Panc1 (cell line): ENCODE results near the gene HOXB2.

Experiments
- CTCF ChIP-seq: fragments of 450-650 bp; IDR thresholded peaks from 2 replicates; pipeline ENCODE4 v1.5.1; 2017; ENCODE audit warnings: mild to moderate bottlenecking
- POLR2AphosphoS5 ChIP-seq: IDR thresholded peaks from 2 replicates; pipeline ENCODE4 v1.6.1; 2012; ENCODE audit warnings: mild to moderate bottlenecking, low read depth, low read length, moderate library complexity
- REST ChIP-seq, 2 experiments: IDR thresholded peaks; 2 replicates each; pipeline ENCODE4 v1.6.1; 2011 to 2012; ENCODE audit warnings: low read depth in 2 of 2, control low read depth in 1 of 2, low read length in 1 of 2, mild to moderate bottlenecking in 1 of 2, moderate library complexity in 1 of 2; ENCODE audit not compliant: insufficient read depth in 1 of 2
- SIN3A ChIP-seq: IDR thresholded peaks from 2 replicates; pipeline ENCODE4 v1.6.1; 2012; ENCODE audit warnings: low read depth, mild to moderate bottlenecking, low read length, moderate library complexity, borderline replicate concordance; ENCODE audit not compliant: insufficient read depth
- TCF7L2 ChIP-seq: IDR thresholded peaks from 2 replicates; pipeline ENCODE4 v1.6.1; 2011; ENCODE audit warnings: mild to moderate bottlenecking, low read depth, low read length, inconsistent platforms

DNA sequence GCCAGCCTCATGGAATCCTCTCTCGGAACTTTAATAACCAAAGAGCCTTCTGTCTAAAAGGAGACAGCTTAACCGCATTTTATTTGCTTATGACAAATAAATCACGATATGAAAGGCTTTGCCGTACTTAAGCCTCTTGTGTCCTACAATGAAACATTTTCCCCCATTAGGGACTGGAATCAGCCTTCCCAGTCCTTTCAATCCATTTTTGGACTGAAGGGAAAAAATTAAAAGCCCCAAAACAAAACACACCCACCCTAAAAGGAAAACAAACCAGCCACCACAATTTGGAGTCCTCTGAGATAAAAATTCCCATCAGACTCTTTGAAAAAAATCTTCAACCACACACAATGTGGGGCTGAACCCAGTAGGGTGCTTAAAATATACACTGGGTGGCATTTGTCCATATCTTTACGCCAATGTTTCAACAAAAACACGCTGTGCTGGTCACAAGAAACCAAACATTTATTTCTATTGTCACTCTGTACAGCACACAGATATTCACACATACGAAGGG is 30.2 kb upstream of the HOXB2 start:
- TF ChIP-seq CTCF: no peak
- peak; percentile 89 for TF ChIP-seq TCF7L2
- peak; percentile 34 for TF ChIP-seq POLR2AphosphoS5
- no peak for TF ChIP-seq REST (IDR thresholded peaks at IDR 0.05; ENCODE audit: insufficient read depth in 1 of 2, low read depth in 2 of 2, low read length in 1 of 2)
- 0 out of 2 replicates have a peak, but pooled peaks have one; percentile 56 for TF ChIP-seq SIN3A
